ENCODE results near the gene RHBDL1.

The RHBDL1 gene

DNA sequence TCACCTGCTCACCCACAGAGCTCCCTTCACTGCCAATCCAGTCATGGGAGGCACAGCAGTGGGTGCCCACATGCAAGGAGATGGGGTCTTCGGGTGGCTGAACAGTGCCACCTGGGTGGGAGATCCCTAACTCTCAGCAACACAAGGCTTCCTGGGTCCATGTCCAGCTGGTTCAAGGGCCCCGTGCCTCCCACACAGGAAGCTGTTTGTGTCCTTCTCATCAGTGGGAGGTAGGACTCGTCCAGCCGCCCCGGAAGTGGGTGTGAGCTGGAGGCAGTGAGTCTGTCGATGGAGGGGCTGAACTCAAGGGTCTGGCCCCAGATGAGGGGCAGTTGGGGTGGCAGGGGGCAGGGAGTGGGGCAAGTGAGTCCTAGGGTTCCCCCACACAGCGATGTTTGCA, 28.6 kb downstream of the RHBDL1 start:
- no peak for DNase-seq (ENCODE audit: low read depth in 2 of 2)
- TF ChIP-seq, protein P1, sequence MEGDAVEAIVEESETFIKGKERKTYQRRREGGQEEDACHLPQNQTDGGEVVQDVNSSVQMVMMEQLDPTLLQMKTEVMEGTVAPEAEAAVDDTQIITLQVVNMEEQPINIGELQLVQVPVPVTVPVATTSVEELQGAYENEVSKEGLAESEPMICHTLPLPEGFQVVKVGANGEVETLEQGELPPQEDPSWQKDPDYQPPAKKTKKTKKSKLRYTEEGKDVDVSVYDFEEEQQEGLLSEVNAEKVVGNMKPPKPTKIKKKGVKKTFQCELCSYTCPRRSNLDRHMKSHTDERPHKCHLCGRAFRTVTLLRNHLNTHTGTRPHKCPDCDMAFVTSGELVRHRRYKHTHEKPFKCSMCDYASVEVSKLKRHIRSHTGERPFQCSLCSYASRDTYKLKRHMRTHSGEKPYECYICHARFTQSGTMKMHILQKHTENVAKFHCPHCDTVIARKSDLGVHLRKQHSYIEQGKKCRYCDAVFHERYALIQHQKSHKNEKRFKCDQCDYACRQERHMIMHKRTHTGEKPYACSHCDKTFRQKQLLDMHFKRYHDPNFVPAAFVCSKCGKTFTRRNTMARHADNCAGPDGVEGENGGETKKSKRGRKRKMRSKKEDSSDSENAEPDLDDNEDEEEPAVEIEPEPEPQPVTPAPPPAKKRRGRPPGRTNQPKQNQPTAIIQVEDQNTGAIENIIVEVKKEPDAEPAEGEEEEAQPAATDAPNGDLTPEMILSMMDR (IDR thresholded peaks at IDR 0.05; ENCODE audit: low read depth, low read length): no peak
- no peak overlapping the region for H3K4me3 ChIP-seq (replicated peaks in 1 of 2; ENCODE audit: low read depth in 2 of 2, low read length in 2 of 2)

DNA sequence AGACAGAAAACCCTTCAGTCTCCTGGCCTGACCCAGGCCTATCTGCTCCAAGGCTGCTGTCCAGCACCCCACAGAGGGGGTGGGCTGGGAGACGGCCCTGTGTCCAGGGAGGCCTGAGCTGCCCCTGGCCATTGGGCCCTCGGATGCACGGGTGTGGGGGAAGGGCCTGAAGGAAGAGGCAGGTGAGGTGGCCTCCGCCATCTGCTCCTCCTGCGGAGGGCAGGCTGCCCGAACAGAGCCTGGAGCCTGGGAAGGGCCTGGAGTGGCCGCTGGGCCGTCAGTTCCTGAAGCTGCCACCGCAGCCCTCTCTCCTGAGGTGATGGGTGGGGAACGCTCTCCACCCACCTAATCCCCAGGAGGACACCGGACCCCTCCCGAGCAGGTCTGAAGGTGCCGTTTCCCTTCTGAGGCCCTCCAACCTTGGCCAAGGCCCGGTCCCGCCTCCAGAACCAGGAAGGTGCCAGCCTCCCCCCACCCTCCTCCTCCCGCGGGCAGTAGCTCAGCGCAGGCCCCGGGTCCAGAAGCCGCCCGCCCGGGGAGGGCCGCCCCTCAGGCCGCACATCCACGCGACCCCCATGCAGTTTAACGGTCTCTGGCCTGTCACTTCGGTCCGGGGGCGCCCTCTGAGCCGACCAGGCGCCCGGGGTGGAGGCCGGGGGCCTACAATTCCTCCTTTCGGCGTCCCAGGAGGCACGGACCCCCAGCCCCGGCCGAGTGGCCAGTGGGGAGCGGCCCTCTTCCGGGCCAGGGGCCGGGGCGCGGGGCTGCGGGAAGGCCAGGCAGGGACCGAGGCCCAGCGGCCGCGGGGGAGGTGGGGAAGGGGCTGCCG, 29.3 kb downstream of the RHBDL1 start:
- TF ChIP-seq, protein P1 (IDR thresholded peaks at IDR 0.05; ENCODE audit: low read depth, low read length): no peak
- no peak for DNase-seq (ENCODE audit: low read depth in 2 of 2)
- peak overlapping the region in 1 of 2 donors; percentile 24 for H3K4me3 ChIP-seq (replicated peaks in 1 of 2; ENCODE audit: low read depth in 2 of 2, low read length in 2 of 2)

DNA sequence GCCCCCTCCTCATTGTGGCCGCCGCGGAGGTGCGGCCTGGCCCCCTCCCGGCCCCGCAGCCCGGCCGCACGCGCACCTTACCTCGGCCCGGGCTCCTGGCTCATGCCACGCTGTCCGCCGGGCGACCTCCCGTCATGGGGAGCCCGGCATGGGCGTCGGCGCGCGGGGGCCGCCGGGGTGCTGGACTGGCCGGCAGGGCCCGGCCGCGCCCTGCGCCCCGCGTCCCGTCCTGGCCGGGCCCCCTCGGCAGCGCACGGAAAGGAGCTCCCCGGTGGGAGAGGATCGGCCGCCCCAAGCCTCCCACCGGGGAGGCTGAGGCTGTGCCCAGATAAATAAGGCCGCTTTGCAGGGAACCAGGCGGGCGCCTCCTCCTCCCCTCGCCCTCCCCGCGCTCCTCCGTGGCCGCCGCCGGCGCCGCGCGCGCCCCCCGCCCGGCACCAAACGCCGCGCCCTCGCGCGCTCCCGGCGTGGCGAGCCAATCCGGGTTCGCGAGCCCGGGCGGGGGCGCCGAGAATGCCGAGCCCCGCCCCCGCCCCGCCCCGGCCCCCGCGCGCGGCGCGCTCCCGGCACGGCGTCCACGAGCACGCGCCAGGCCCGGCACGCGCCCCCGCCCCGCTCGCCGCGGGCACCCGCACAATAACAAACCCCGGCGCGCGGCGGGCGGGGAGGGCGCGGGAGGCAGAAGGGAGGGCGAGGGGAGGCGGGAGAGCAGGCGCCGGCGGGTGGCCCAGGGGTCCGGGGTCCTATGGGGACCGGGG, 30.1 kb downstream of the RHBDL1 start, which contains the start of gene FBXL16:
Gene FBXL16, minus strand, starts transcription at position 371 of the 758 bp plus-strand sequence. CDS start 8,396 bp downstream, outside the sequence.
- H3K4me3 ChIP-seq (replicated peaks in 1 of 2; ENCODE audit: low read depth in 2 of 2, low read length in 2 of 2): peak within 1 kb of the TSS in 1 of 2 donors; percentile 24
- no peak for DNase-seq (ENCODE audit: low read depth in 2 of 2)
- TF ChIP-seq, protein P1 (IDR thresholded peaks at IDR 0.05; ENCODE audit: low read depth, low read length): no peak

DNA sequence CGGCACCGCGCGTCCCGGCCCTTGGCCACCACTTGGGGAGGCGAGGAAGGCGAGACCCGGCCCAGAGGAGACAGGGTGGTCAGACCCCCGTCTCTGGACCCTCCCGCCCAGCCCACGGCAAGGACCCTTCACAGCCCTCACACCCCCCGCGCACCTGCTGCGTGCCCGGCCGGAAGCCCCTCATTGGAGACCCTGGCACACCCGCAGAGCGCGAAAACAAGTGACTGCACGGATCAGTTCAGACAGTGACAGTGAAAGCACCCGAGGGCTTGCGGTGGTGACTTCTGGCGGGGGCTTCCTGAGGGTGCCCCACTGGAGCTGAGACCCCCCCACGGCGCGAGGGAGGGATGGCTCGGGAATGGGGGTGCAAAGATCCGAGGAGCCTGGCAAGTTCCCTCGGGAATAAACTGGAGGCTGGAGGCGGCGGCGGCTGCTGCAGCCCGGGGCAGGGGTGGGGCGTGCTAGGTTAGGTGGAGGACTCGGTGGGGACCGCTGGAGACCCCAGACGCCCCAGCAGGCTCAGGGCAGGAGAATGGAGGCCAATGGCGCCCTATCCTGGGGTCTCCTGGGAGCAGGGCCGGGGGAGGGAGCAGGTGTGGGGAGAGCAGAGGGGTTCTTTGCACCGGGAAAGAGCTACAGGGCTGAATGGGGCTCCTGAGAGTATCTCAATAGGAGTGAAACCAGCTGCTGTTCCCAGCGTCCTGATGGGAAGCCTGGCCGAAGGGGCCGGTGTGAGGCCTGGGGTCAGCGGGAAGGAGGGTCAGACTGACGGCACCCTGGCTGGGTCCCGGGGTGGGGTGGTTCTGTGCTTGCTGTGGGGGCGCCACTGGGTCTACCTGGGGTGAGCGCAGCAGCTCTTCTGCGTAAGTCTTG, 31.0 kb downstream of the RHBDL1 start:
- no peak overlapping the region for H3K4me3 ChIP-seq (replicated peaks in 1 of 2; ENCODE audit: low read depth in 2 of 2, low read length in 2 of 2)
- no peak for DNase-seq (ENCODE audit: low read depth in 2 of 2)
- TF ChIP-seq, protein P1 (IDR thresholded peaks at IDR 0.05; ENCODE audit: low read depth, low read length): no peak

DNA sequence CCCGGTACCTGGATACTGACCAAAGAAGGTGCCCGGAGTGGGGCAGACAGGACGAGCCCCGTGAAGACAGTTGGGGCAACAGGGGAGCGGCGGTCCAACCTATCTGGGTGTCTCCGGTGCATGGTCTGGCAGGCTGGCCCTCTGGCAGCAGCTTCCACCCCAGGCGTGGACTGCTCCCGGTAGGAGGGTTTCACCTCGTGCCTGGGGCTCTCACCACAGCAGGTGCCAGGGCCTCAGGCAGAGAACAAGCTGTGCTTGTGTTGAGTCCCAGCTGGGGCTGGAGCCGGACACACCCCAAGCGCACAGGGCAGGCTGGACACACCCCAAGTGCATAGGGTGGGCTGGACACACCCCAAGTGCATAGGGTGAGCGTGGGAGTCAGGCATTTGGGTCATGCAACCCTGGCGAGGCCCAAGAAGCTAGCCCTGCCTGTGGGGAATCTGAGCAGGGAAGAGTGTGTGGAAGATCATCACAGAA, 31.6 kb downstream of the RHBDL1 start:
- H3K4me3 ChIP-seq (replicated peaks in 1 of 2; ENCODE audit: low read depth in 2 of 2, low read length in 2 of 2): no peak overlapping the region
- no peak for DNase-seq (ENCODE audit: low read depth in 2 of 2)
- TF ChIP-seq, protein P1 (IDR thresholded peaks at IDR 0.05; ENCODE audit: low read depth, low read length): no peak

DNA sequence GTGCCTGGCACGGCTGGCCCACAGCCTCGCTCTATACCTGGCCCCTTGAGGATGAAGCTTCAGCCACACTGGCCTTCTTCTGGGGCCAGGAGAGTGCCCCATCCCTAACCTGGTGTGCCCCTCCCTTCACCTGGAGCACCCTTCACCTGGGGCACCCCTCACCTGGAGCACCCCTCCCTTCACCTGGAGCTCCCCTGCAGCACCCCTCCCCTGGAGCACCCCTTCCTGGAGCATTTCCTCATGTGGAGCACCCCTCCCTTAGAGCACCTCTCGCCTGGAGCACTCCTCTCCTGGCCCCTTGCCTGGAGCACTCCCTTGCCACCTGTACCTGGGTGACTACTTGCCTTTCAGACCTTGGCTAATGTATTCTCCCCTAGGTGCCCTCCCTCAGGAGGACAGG, 32.5 kb downstream of the RHBDL1 start:
- no peak overlapping the region for H3K4me3 ChIP-seq (replicated peaks in 1 of 2; ENCODE audit: low read depth in 2 of 2, low read length in 2 of 2)
- TF ChIP-seq, protein P1 (IDR thresholded peaks at IDR 0.05; ENCODE audit: low read depth, low read length): no peak
- no peak for DNase-seq (ENCODE audit: low read depth in 2 of 2)
